NCI-H146 treated with DMSO at 0.1 percent for 48 hours (cell line): Measurements from ENCODE around the gene VCP.

ENCODE experiments used
- DNase-seq: peaks from one replicate; lab custom pipeline; 2025; ENCODE audit not compliant: unreplicated experiment; lab: John Stamatoyannopoulos, UW

The VCP gene

DNA sequence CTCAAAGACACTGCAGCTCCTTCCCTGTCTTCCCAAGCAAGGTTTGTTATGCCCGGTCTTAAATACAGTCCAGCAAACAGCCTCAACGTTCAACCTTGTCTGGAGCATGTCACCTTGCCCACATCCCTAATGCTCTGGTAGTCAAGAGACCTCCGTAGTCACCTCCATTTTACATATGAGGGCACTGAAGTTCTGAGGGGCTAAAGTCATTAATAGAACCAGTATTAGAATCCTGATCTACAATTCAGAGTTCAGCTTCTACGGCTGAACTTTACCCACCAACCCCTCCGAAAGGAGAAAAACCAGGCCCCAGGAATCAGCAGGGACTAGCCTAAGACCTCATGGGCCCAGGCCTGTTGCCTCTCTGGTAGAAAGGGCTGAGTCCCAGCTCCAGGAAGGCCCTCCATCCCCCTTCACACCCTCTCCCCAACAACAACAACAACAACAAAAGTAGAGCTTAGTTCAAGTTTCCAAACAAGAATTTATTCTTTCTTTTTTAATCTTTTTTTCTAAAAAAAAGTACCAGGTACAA is 31.3 kb upstream of the VCP start:
- no peak for DNase-seq

DNA sequence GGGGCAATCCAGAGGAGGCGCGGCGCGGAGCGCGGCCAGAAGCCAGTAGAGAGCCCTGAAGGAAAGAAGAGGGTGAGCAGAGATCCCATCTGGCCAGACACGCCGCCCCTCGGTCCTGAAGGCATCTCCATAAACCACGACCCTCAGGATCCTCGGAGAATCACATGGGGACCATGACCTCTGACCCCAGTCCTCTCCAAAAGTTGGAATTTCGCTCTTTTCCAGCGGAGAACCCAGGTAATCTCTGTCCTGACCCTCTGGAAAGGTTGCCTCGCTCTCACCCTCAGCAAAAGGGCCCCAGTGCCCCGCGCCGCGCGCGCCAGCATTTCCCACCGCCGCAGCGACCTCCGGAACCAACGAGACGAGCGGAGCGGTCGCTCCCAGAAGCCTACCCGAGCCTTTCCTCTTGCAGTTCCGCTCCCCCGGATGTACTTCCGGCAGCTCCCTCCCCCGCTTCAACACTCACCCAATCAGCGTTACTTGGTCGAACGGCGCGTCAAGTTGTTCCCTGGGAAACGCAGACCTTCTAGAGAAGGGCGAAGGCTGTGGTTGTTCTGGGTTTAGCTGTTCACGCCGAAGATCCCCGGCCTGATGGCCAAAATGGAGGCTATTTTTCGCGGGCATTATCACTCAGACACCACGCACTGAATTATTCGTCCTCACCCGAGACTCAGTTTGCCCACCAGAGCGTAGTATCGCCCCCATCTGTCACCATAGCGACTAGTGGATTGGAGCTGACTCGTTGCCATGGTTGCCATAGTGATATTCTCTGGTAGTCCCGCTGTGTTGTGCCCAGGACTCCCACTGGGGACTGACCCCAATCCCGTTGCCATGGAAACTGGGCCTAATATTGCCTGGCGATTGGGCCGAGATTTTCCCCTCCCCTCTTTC is 30.6 kb upstream of the VCP start, which contains the start of gene STOML2:
STOML2 (minus strand) TSS at position 363 of the 891 bp plus-strand sequence; CDS start at position 326, 37 bp downstream.
- DNase-seq = peak; percentile 97

DNA sequence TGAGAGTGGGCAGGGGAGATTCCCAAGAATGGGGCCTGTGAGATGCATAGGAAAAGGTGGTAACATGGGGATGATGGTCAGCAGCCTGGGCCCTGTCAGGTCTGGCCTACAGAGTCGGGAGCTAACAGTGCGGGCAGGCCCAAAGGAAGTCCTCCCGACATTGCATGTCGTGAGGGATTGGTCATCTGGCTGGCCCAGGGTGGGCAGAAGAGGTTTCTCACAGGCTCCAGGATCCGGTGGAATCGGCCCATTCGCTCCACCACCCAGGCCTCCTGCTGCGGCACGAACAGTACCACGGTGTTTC is 30.0 kb upstream of the VCP start:
- DNase-seq = no peak

DNA sequence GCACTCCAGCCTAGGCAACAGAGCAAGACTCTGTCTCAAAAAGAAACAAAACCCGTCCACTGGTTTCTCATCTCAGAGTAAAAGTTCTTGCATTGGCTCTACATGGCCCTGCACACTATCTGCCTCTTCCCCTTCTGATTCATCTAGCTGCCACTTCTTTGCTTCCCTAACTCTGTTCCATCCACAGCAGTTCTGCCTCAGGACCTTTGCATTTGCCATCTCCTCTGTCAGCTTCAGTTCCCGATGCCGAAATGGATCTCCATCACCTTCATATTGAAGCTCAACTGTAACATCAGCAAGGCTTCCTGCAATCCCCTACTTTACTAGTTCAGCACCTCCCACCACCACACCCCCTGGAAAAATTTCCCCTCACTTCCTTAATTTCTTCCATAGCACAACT is 25.1 kb upstream of the VCP start:
- no peak for DNase-seq

DNA sequence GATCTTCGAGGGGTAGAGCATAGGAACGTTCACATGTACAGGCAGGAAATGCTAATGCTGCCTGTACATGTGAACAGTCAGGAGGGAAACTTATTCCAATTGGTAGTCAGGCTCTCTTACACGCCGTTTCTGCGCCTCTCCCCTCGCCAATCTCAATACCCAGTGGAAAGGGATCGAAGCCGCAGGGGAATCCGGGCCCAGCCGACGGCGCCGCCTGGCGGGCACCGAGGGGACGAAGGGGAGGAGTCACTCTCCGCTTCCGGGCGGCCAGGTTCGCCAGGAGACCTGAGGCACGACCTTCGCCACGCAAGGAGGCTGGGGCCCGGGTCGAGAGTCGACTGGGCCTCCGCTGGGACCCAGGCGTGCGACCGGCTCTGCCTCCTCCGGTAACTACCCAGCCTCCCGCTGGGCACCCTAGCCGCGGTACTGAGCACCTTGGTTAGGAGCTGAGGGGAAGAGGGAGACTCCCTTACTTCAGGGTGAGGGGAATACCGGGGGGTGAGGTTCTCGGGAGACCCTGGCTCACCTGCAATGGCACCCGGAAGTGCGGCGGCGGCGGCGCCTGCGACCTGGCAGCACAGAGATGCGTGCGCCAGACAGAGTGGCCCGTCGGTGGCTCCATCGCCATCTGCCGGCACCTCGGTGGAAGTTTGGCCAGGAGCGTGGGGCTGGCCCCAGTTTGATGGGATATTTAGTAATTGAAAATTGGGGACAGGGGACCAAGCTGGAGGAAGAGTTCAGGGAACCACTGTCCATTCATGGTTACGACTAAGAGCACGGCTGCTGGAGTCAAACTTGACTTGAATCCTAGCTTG is 23.8 kb upstream of the VCP start, which contains the start of gene PIGO:
PIGO (minus strand) TSS at position 557 of the 815 bp plus-strand sequence. CDS start 1,026 bp downstream, outside the sequence.
- peak; percentile 80 for DNase-seq

DNA sequence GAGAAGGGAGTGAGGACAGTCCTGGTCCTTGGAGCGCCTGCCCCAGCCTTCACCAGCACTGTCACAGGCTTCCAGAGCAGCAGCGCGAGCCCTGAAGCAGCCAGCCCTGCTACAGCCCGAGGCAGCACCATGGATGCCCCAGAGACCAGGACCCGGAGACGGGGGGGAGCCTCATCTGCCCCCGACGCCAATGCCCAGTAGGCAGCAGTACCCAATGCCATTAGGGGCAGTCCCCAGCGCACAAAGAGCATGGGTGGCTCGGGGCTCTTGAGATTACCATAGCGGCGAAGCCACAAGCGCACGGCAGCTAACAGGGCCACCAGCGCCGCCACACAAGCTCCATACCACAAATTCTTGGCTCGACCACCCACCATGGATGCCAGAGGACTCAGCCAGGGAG is 19.1 kb upstream of the VCP start:
- DNase-seq = no peak

DNA sequence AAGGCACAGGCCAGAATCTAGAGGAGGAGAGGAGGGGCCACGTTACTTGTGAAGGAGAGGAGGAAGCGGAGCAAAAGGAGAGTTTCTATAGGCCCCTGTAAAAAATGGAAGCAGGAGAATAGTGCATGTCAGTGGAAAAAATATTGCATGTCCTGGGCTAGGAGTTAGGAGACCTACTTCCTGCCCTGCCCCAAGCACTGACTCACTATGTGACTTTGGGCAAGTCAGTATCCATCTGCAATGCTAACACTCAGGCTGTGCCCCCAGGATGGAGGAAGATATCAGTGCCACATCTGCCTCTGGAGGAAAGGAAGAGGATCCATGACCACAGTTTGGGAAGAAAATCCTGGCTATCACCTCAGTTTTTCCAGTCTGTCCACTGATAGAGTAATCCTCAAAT is 17.0 kb upstream of the VCP start:
- DNase-seq = no peak

DNA sequence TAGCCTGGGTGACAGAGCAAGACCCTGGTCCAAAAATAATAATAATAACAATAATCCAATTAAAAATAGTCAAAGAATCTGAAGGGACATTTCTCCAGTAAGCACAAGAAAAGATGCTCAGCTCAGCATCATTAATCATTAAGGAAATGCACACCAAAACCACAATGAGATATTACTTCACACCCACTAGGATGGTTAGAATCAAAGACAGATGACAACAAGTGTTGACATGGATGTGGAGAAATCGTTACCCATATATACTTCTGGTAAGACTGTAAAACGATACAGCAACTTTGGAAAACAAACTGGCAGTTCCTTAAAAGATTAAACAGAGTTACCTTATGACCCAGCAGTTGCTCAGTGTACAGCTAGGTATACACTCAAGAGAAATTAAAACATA is 12.7 kb upstream of the VCP start:
- no peak for DNase-seq

DNA sequence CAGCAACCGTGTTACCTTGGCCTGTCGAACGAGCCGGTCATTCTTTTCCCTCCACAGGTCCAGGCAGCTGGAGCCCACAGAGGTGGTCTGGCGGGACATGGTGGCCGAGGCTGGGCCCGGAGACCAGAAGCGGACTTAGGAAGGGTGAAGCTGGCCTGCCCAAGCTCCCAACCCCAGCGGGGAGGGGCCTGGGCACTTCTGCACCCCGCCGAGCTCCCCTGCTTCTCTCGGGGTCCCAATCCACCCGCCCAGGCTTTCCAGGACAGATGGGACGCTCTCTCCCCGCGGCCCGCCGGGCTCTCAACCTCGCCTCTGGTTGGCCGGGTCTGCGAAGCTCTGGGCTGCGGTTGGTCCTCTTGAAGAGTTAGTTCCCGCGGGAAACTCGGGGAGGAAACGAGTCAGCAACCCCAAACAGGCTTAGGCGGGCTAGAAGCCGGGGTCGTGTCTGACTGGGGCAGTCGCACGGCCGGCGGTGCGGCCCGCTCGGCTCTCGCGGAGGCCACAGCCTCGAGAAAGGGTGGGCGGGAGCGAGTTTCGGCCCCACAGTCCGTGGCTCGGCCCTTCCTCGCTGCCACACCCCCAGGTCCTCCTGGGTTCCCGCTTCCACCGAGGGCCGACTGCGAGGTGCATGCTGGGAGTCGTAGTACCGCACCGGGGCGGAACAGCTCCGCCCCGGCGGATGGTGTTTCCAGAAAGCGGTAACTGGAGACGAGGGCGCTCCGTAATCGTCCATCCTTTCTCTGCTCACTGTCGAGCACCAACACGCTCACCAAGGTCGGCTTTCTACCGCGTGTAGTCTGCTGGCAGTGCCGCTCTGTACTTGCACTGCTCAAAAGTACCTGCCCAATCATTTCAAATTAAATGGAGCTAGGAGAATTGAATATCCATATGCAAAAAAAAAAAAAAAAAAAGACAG is 7.3 kb upstream of the VCP start, which contains the start of gene FANCG:
FANCG (minus strand) TSS at position 517 of the 916 bp plus-strand sequence; CDS start at position 99, 418 bp downstream.
- peak; percentile 95 for DNase-seq

DNA sequence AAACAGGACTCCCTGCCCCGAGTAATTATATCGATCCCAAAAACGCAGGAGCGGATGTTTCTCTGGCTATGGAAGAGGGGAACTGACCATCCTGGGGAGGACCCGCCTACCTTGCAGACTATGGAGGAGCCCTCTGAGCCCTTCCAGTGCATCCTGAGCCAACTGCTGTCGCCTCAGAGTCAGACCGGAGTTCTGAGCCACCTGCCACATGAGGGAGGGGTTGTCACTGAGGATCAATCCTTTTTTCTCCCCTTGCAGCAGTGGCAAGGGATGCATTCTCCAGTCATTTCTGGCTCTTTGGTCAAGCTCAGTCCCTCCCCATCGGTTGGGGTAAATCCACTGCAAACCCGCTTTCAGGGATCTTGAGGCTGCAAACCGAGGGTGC is 6.6 kb upstream of the VCP start:
- peak; percentile 42 for DNase-seq

DNA sequence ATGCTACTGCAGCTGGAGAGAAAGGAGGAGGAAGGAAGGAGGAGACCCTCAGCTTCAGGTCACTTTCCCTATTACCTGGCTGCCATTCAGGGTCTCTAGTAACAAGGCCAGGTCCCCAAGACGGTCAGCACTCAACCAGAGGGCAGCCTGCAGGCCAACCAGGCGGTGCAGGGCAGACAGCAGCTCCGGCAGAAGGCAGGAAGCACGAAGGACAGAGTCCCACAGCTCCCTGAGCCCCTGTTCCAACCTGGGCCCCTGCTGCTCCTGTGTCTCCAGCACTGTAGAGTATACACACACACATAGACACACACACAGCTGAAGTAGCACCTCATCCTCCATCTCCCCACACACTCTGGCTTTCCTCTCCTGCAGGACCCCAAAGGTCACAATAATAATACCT is 5.6 kb upstream of the VCP start:
- DNase-seq = no peak

DNA sequence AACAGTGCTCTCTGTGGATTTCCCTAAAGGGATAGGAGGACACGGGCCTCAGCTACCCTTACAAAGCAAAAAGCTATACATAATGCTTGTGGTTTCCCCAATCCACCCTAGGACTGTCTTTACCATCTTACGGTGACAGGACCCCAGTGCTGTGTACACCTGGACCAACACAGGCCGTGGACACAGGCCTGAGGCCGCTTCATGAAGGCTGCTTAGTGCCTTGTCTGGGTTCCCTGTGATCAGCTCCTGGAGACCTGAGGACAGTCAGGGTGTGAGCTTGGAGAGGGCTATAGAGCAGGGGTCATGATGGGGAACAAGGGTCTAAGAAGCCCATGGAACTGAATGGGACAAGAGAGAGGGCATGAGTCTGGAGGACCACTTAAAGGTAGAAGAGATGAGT is 4.4 kb upstream of the VCP start:
- DNase-seq = no peak

DNA sequence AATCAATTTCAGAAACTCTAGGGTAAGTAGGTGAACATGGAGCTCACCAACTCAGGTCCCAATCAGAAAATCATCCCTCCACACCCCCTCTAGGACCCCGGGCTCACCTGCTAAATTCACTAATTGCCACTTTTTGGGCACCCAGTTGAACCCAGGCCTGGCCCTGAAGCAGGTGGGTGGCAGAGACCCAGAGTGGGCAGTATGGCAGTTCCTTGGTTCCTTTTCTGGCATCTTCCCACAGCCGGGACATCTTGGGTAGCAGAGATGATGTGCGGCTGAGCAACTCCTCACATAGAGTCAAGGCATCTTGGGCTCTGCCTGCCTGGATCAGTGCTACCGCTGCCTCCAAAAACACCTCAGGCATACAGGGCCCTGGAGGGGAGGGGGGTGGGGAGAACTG is 2.9 kb upstream of the VCP start:
- no peak for DNase-seq

DNA sequence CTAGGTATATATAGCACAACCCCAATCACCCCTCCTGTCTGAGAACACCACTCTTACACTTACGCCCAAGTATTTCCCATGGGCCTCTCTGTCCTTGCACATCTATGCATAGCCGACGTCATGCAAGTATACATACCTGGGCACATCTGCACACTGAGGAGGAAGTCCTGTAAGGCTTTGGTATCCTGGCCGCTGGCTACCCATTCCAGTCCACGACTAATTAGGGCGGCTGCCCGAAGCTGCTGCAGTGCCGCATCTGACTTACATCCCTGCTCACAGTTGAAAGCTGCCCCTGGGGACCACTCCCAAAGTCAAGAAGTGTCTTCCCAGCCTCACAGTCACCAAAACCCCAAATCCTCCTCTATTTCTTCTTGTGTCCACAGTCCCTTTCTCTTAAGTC is 2.4 kb upstream of the VCP start:
- no peak for DNase-seq

DNA sequence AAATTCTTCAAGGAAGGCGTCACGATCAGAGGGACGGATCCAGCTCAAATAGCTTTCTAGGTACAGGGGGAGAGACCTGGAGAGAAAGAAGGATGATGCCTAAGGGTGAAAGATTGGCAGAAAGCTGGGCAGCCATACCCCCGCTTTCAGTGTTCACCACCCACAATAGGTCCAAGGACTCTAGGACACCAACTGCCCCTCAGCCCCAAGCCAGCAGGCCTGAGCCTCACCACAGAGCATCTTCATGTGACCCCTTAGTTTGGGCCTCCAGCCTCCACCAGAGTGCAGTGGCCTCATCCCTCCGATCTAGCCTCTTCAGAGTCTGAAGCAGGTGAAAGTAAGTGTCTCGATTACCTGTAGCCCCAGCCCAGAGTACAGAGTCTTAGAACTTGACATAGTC is 1.7 kb upstream of the VCP start:
- DNase-seq = no peak

DNA sequence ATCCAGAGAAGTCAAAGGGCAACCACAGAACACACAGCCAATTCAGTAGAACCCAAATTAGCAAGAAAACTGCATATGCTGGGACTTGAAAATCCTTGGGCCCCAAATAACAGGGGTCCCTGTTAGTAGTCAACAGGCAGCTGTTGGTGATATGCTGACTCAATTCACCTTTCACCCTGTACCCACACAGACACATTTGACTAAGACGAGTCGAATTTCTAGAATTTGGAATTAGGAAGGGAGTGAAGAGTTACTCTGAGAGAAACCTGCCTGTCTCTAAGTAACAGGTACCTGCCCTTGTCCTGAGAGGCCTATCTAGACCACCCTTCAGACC is 821 bp upstream of the VCP start:
- DNase-seq = no peak

DNA sequence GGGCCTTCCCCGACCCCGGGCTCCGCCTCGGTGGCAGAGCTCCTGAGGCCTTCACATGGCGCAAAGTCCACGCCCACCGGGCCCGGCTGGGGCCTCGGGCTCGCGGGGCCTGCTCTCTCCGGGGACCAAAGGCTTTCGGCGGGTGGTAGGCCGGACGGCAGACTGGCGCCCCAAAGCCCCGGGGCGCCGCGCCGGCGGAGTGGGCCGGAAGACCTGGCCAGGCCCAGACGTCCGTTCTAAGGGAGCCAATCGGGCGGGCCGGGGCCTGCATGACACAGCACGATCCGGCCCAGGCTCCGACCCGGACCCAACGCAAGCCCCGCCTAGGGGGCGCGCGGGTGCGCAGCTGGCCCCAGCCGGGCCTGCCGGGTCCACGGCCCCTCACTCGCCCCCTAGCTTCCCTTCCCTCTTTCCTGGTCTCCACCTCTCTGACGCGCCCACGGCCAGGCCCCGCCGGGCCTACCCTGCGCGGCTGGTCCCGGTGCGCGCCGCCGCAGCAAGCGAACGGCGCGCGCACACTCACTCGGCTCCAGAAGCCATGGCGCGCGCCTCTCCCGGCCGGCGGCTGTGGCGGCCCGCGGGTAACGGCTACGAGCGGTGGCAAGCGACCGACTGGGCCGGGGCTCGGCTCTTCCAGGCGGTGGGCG is 488 bp downstream of the VCP start:
- DNase-seq = peak; percentile 60

DNA sequence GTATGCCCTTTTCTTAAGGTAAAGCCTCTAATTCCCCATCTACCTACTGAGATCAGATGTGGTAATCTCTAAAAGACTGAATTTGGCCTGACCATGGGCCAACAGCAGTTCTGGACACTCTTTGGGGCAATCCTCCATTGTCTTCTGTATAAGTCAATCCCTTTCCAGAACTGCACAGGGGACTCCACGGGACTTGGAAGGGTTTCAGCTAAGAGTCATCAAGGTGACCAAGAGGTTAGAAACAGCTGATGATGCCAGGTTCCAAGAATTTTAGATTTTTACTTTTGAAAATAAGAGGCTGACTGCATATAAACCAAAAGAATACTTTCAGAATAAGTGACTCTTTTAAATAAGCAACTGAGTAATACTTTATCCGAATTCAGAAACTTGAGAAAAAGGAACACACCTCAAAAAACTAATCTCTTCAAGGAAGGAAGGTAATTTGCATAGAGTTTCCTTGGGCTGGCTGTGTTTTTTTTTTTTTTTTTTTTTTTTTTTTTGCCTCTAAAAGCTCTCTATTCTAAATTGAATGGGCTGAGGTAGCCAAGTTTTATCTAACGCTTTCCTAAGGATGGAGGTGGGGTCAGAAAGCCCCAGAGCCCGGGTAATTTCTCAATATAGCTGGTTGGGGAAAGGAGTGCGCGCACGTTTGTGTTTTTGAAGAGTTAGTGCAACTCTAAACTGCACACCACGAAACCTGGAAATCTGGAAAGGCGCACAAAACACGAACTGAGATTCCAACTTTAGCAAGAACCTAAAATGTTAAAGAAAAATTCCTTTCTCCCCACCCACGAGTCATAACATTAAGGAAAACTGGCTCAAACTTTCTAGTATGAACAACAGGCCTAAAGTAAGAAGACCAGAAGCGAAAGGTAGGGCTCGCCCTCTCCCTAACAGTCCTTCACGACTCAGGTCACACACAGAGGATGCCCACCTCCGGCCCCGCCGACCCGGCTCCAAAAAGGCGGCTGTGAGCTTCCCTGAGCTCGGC is 1.3 kb downstream of the VCP start:
- no peak for DNase-seq

DNA sequence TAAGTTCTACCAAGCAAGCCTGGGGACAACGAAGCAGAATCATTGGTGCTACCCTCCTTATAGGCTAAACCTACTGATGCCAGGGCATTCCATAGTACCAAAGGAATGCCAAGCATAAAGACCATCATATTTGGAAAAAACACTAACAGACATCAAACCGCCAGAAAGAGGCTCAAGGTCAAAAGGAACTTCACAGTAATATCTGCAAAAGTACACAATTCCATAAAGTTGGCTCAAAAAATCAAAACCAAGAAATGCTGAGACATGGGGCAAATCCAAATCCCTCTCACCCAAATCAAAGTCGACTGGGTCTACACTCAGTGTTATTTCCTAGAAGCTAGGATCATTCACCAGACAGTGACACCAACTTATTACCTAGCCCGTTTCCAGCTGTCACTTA is 3.4 kb downstream of the VCP start:
- no peak for DNase-seq
